Adrenal gland (tissue), 5 donors: Measurements from ENCODE around the gene KIF26A.

ENCODE experiments used
- CTCF ChIP-seq, 6 experiments: fragments of 450-650 bp in 4 of 6; fragments of 200-600 bp in 2 of 6; sonication (generic) in 1 of 6; IDR thresholded peaks; 1 replicate in 5 of 6; 2 replicates in 1 of 6; pipeline versions ENCODE4 v1.5.1 to v1.8.0; 2016 to 2021; ENCODE audit warnings: antibody characterized with exemption in 6 of 6, mild to moderate bottlenecking in 2 of 6, moderate library complexity in 1 of 6
- POLR2A ChIP-seq, 2 donors: fragments of 450-650 bp; IDR thresholded peaks; one replicate each; pipeline ENCODE4 v1.6.1; 2017; ENCODE audit warnings: antibody characterized with exemption in 2 of 2, mild to moderate bottlenecking in 2 of 2, moderate library complexity in 1 of 2
- donor health status: DM: no; HTN: no; CAD: no.

- TF ChIP-seq CTCF (IDR thresholded peaks at IDR 0.05), result no peak
- no peak for TF ChIP-seq POLR2A (IDR thresholded peaks at IDR 0.05)
Measured at GRCh38 chr14:104111301-104112112, 26.9 kb upstream of the KIF26A start.
